ENCODE data around the gene NKAIN4. TPM values are rescaled to one million over a fixed set of nuclear protein-coding genes. Genes with fewer than 3 reads are reported as not detected.

Gene NKAIN4
- total RNA-seq, 1 experiment from 2014 or later, result not detected

- DNase-seq (ENCODE audit: extremely low read depth, low read depth), result no peak
Observed at GRCh38 chr20:63276956-63277355, 22.7 kb upstream of the NKAIN4 start.

GRCh38 chr20:63275825-63276224 is 21.6 kb upstream of the NKAIN4 start:
- no peak for DNase-seq (ENCODE audit: extremely low read depth, low read depth)

- DNase-seq (ENCODE audit: extremely low read depth, low read depth), result no peak
Observed at GRCh38 chr20:63274381-63275228, 20.3 kb upstream of the NKAIN4 start.

- no peak for DNase-seq (ENCODE audit: extremely low read depth, low read depth)
Observed at GRCh38 chr20:63273635-63274380, 19.5 kb upstream of the NKAIN4 start.

- no peak for DNase-seq (ENCODE audit: extremely low read depth, low read depth)
Observed at GRCh38 chr20:63273059-63273579, 18.9 kb upstream of the NKAIN4 start.

GRCh38 chr20:63272105-63273058 is 18.1 kb upstream of the NKAIN4 start, which contains the start of gene ARFGAP1:
ARFGAP1 (plus strand) TSS chr20:63272813; CDS start chr20:63275581, 2,768 bp downstream.
- peak; percentile 78 for DNase-seq (ENCODE audit: extremely low read depth, low read depth)

GRCh38 chr20:63270606-63271325 is 16.5 kb upstream of the NKAIN4 start:
- no peak for DNase-seq (ENCODE audit: extremely low read depth, low read depth)

GRCh38 chr20:63269724-63270123 is 15.5 kb upstream of the NKAIN4 start:
- no peak for DNase-seq (ENCODE audit: extremely low read depth, low read depth)

GRCh38 chr20:63268671-63269439 is 14.6 kb upstream of the NKAIN4 start:
- no peak for DNase-seq (ENCODE audit: extremely low read depth, low read depth)

GRCh38 chr20:63268256-63268655 is 14.0 kb upstream of the NKAIN4 start:
- DNase-seq (ENCODE audit: extremely low read depth, low read depth), result no peak

GRCh38 chr20:63267691-63268090 is 13.4 kb upstream of the NKAIN4 start:
- DNase-seq (ENCODE audit: extremely low read depth, low read depth), result no peak

- no peak for DNase-seq (ENCODE audit: extremely low read depth, low read depth)
Observed at GRCh38 chr20:63265891-63266515, 11.7 kb upstream of the NKAIN4 start.

- DNase-seq (ENCODE audit: extremely low read depth, low read depth), result no peak
Observed at GRCh38 chr20:63264519-63264918, 10.3 kb upstream of the NKAIN4 start.

GRCh38 chr20:63264000-63264399 is 9.7 kb upstream of the NKAIN4 start:
- DNase-seq (ENCODE audit: extremely low read depth, low read depth), result no peak

- no peak for DNase-seq (ENCODE audit: extremely low read depth, low read depth)
Observed at GRCh38 chr20:63262836-63263235, 8.6 kb upstream of the NKAIN4 start.

- no peak for DNase-seq (ENCODE audit: extremely low read depth, low read depth)
Observed at GRCh38 chr20:63261795-63262528, 7.7 kb upstream of the NKAIN4 start.

- no peak for DNase-seq (ENCODE audit: extremely low read depth, low read depth)
Observed at GRCh38 chr20:63261060-63261794, 7.0 kb upstream of the NKAIN4 start.

All from NCI-H460 (cell line).